CD4-positive, alpha-beta T cell treated with Interleukin-17A for 1 hour (primary cell): ENCODE data around the gene IL1A.

Experiments
- DNase-seq: peaks from one replicate; pipeline ENCODE4 v3.0.0-alpha.2; 2020

IL1A gene

DNA sequence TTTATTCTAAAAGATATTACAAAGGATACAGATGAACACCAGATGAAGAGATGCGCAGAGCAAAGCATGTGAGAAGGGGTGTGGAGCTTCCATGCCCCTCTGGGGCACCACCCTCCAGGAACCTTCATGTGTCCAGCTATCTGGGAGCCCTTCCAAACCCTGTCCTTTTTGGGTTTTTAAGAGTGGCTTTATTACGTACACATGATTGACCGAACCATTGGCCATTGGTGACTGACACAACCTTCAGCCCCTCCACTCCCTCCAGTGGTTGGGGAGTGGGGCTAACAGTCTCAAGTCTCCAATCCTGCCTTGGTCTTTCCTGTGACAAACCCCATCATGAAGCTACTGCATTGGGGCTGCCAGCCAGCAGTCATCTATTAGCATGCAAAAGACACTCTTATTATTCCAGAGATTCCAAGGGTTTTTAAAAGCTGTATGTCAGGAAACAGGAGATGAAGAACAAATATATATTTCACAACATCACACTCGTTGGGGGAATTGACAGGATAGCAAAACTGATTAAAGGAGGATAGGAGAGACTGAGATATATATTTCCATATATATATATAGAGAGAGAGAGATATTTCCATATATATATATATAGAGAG is 32.9 kb upstream of the IL1A start:
- no peak for DNase-seq

DNA sequence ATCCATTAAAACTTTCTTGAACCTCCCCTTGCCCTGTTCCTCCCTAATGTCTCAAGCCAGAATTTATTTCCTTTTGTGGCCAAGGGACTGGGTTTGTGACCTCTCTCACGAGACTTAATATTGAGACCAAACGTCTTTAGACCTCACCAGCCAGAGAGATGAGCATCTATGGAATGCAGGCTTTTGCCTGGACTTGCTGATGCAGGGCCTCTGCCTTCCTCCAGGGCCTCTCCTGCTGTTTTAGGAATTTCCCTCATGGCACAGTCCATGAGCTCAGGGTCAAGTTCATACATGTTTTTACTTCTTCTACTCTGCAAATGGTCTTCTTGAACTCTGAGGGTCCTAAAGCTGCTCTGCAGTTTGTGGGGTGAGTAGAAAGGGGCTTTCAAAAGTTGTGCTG is 30.0 kb upstream of the IL1A start:
- no peak for DNase-seq

DNA sequence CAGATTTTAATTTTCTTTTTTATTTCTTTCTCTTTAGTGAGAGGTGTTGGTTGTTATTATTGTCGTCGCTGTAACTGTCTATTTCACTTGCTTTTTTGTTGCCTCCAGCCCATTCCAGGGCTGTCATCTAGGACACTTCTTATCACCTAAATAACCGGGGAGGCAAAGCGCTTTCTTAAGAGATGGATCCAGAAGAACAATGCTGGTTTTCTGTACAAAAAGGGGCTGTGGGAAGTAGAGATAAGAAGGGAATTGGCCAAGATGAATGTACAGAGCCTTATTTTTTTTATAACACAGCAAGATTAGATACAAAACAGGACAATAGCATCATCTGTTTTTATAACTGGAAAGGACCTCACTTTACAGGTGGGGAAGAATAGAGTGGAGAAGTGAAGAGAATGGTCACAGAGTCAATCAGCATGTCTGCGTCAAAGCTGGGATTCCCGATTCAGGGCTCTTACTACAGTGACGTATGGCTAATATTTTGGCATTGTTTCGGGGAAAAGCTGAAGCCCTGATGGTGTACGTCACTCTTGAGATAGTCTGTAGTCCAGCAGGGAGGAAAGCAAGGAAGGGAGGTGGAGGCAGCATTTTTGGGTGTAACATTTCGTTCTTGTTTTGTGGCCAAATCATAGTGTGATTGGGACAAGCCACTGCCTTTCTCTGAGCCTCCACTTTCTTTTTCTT is 29.1 kb upstream of the IL1A start:
- DNase-seq, result no peak

DNA sequence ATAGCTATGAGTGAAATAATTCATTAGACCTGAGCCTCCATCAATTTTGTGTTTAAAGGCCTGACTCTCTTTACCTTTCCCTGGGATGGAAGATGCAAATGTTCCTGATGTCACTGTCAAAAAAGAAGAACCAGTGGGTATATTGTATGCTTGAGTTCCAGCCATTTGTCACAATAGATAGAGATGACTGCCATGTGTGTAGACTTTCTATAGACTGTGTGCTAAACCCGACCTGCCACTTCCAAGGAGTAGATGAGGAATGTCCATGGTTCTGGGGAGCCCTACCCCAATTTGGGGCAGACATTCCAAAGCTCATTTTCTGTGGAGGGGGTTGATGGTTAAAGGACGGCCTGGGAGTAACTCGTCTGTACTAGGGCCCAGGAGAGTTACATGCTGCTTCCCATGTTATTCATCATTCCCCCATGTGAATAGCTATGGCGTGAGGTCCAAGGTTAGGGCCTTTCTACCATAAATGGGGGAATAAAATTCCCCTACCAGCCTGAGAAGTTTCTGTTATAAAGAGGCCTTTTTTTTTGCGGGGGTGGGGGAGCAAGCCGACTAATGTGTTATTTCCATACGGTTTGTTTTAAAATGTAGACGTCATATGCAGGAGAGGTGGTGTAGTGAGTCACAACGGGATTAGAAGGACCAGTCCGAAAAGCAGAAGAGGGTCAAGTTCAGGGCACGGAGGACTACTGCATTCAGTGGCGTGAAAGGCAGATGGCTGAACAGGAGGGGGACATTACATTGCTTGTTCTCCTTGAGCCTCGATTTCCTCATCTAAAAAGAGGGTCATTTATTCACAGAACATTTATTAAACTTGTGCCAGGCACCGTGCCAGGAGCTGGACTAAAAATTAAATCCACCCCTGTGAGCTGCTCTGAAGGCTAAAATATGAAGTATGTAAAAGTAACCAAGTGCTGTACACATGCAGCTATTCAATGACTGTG is 28.3 kb upstream of the IL1A start:
- DNase-seq, result no peak

DNA sequence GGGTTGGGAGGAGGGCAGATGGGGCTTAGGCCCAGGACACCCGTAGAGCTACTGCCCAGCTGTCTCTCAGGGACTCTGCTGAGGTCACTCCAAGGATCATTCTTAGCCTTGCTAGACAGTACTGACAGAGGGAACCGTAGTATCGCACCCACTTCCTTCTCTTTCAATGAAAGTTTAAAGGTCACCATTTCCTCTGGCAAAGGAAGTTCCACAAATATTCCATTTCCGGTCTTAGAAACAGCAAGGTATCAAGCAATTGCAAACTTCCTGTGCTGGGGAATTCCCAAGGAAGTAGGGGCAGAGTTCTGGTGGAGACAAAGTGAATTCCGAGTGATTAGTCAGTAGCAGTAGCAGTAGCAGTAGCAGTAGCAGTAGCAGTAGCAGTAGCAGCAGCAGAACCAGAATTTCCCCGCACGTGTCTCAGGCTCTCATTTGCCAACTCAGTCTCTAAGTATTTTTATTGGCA is 27.6 kb upstream of the IL1A start:
- no peak for DNase-seq

DNA sequence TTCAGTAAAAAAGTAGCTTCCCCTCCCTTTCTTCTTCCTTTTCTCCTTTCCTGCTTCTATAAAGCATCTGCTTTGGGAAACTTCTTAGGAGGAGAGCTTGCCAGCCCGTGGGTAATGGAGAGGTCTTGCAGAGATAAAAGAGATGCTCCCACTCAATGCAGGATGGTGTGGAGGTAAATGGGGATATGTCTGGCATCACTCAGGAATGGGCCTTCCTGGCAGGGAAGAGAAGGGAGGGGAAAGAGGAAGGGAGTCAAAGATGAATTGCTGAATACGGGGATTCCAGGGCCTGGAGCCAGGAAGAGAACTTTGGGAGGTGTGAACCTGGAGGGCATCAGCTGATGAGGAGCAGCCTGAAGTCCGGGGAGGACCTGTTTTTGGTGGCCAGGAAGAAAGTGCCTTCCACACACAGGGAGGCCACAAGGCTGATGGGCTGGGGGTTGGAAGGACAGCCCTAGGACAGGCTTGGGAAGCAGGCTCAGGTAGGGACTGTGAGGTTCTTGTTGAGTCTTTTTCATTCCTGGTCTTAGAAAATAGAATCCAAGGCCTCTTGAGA is 27.1 kb upstream of the IL1A start:
- DNase-seq, result no peak

DNA sequence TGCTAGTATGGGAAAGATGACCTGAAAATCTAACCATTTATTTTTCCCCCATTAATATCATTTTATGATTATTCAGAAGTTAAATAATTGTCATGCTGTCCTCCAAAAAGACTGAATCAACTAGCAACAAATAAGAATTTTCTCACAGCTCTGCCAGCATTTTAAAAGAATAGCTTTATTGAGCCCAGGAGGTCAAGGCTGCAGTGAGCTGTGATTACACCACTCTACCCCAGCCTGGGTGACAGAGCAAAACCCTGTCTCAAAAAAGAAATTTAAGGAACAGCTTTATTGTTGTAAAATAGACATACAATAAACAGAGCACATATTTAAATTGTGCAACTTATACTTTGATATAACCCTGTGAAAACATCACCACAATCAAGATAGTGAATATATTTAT is 24.8 kb upstream of the IL1A start:
- DNase-seq, result no peak

DNA sequence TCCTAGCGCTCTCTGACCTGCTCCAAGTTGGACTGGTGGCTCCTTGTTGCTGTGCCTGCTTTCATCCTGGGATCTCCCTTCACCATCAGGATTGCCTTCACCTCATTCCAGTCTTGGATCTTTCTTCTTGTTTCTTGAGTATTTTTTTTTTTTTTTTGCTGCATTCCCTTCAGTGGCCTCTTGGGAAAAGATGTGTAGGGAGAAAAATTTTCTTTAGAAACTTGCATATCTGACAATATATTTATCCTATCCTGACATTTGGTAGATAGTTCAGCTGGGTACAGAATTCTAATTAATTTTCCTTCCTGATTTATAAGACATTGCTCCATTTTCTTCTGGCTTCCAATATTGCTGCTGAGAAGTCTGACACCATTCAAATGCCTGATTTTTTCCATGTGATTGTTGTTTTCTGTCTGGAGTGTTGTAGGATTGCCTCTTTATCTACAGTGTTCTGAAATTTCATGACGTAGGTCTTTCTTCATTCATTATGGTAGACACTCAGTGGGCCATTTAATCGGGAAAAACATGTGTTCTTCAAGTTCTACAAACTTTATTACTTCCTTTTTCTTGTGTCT is 23.0 kb upstream of the IL1A start:
- DNase-seq, result no peak

DNA sequence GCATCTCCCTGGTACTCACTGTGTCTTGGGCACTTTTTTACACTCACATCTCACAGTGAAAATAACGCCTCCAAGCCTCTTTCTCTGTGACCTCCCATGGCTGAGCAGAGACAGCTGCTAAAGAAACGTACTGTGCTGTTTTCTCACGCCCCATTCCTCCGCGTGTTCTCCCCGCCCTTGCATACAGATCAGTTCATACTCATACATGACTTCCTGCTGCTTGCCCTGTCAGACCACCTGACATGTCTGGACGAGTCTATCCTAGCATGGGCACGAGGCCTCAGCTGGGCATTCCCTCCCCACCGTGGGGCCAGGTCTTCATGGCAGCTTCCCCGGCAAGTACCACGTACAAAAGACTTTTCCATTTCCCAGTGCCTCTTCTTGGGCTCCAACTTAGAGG is 21.2 kb upstream of the IL1A start:
- DNase-seq, result no peak

DNA sequence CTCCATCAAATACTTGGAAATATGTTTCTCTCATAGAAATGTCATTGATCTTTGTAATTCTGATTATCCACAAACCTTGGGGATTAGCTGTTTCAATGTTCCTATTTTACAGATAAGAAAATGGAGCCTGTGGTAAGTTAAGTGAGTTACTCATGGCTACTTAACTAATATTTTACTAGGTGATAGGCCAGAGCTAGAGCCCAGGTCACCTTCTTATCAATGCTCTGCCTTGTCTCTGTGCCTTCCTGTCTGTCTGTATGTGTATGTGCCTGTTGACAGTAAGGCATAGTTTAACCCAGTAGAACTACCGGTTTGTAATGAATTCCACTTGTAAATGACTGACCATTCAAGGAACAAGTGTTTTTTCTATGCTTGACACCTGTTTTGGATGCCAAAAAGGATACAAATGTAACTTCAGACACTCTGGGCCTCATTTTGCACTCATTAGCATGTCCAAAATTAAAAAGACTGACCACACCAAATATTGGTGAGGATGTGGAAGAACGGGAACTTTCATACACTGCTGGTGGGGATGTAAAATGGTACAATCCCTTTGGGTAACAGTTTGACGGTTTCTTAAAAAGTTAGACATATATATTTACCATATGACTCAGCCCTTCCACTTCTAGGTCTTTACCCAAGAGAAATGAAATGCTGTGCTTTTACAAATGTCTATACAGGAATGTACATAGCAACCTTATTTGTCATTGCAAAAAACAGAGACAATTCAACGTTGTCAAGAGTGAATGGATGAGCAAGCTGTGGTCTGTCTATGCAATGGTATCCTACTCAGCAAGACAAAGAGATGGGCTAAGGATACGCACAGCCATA is 19.6 kb upstream of the IL1A start:
- no peak for DNase-seq

DNA sequence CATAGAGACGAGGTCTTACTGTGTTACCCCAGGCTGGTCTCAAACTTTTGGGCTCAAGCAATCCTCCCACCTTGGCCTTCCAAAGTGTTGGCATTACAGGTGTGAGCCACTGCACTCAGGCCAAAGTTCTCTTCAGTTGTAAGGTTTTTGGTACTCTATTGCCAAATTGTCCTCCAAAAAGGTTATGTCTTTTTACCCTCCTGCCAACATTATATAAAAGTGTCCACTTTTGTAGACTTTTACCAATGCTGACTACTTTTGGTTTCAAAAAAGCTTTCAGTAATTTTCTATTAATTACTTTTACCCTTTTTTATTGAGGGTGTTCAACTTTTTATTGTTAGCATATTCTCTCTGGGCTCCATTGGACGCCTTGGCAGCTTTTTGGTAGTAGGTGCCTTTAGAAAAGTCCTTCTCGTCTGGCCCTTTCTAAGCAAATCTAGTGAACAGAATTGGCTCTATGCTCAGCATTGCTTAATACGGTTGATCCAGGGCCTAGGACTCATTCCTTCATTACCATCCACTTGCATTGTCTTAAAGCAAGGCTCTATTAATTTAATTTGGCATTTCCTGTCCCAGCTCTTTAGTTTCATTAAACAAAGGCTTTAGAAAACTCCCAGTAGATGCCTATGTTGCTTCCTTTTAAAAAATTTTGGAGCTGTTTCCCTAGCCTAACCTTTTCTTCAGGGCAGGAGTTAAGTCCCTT is 16.7 kb upstream of the IL1A start:
- DNase-seq, result no peak

DNA sequence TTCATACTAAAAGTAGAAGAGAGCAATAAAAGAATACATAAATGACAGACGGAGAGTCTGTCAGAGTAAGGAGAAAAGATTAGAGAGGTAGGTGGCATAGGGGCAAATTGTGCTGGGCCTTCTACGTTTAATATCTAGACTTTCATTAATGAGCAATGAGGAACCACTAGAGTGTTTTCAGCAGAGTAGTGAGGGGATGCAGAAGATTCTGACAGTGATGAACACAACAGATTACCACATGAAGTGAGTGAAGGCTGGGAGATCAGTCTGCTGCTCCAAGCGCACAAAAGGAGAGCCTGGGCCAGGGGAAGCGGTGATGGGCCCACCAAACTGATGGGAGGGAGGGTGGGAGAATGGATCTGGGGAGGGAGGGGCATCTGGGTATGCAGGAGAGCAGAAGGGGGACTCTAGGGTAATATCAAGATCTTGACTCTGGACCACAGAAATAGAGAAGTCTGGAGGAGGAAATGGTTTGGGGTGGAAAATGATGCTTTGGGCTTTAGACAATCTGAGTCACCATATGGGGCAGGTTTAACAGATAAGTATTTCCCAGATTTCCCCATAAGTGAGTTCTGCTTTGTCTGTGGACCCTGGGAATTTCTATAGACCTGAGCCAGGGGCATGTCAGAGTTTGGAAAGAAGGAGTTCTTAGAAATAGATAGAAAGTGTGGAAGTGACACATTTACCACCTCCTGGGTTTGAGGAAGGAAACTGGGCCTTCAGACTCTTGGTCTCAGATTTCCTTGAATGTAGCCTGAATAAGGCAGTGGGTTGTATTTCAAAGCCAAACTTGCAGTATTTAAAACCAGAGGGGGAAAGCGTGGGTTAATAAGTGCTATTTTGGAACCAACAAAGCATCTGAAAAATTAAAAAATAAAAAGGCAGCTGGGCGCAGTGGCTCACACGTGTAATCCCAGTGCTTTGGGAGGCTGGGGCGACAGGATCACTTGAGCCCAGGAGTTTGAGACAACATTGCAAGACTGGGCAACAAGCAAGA is 15.0 kb upstream of the IL1A start:
- DNase-seq, result no peak

DNA sequence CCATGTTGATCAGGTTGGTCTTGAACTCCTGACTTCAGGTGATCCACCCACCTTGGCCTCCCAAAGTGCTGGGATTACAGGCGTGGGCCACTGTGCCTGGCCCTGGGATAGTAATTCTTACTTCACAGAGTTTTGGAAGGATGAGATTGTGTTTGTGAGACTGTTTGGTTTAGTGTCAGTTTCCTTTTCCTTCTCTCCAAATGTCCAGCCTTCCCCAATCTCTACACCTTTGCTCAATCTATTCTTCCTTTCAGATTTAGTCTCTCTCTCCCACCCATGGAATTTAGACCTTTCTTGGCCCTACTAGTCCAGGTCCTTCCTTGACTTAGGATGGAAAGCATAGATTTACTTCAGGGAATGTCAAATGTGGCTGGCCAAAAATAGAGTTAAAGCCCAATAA is 12.2 kb upstream of the IL1A start:
- DNase-seq, result no peak

DNA sequence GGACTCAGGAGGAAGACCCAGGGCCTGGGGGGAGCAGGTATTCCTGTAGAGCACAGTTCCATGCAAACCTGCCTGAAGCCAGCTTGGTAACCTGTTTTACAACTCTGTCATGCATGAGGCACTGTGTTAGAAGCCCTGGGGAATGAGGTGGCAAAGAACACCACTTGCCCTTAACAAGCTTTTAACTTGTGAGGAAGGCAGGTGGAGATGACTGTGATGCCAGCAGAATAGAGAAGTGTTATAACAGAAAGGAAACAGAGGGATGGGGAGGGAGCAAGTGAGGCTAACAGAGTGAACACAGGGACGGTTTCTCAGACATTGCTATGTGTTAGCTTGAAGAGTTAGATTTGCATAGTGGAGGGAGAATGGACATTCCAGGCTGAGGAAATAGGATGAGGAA is 11.5 kb upstream of the IL1A start:
- no peak for DNase-seq

DNA sequence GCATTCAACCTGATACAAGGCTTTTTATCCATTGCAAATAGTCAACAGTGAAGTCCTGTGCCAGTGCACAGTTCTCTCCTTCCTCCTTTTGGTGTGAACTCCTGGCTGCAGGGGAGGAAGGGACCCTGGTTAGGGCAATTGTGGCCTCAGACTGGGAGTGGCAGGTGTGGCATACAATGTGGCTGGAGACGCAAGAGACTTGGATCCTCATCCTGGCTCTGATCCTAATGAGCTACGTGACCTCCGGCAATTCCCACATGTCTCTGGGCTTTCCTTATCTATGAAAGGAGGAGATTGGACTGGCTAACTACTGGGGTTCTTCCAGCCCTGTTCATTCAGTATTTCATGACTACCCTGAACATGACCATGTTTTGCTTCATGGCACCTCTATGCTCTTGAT is 10.5 kb upstream of the IL1A start:
- no peak for DNase-seq

DNA sequence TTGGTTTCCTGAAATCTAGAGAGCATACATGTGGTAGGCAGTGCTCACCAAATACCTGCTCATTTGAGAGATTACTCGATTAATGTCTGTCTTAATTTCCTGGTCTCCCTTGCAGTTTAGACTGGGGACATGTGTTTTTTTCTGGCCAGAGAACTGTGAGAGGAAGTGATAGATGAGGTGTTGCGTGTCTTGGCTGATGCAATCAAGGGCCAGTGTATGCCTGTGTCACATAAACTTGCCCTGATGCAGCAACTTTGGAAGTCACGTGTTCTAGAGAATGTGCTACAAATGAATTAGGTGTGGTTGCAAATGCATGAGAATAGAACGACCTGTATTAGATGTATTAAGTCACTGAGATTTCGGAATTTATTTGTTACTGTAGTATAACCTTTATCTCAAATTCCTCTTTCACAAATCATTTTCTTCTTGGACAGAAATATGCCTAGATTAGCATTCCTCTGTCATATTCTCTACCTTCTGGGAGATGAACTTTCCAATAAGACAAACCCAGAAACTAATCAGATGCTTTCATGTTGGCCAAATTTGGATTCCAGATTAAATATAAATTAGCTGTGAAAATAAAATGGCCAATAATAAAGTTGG is 9.9 kb upstream of the IL1A start:
- DNase-seq, result peak; percentile 39

DNA sequence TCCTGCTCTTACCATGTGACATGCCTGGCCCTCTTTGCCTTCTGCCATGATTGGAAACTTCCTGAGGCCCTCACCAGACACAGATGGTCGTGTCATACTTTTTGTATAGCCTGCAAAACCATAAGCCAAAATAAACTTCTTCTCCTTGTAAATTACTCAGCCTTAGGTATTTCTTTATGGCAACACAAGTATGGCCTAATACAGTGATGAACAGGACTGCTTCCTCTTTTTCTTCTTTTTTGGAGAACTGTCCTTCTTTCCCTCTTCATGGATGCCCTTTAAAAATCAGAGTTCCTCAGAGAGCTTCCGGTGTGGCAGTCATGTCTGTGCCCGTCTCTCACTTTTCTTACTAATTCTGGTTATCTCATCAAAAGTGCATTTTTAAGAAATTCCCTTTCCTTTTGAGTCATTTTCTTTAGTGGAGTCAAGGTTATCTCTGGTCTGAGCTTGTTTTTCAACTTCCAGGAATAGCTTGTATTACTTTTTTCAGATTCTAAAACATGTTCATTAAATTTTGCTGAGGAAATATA is 9.2 kb upstream of the IL1A start:
- peak; percentile 14 for DNase-seq

DNA sequence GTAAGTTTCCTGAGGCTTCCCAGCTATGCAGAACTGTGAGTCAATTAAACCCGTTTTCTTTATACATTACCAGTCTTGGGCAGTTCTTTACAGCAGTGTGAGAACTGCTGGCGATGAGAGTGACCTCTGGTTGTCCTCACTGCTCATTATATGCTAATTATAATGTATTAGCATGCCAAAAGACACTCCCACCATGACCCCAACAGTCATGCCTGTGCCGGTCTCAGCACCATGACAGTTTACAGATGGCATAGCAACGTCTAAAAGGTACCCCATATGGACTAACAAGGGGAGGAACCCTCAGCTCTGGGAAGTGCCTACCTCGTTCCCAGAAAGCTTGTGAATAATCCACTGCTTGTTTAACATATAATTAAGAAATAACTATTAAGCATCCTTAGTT is 8.1 kb upstream of the IL1A start:
- DNase-seq, result no peak

DNA sequence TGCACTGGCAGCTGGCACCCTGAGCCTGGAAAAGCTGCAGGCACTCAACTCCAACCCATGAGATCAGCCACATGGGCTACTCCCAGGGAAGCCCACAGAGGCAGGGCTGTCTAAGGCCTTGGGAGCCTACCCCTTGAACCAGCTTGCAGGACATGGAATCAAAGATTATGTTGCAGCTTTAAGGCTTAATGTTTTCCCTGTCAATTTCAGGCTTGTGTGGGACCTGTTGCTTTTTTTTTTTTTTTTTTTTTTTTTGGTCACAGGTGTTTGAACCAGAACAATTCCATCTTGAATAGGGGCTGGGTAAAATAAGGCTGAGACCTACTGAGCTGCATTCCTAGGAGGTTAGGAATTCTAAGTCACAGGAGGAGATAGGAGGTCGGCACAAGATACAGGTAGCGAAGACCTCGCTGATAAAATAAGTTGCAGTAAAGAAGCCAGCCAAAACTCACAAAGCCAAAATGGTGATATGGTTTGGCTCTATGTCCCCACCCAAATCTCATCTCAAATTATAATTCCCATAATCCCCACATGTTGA is 7.5 kb upstream of the IL1A start:
- no peak for DNase-seq
